GM12878 (cell line): ENCODE data around the gene PLA2G1B.

Experiments
- BRCA1 ChIP-seq: IDR thresholded peaks from 2 replicates; pipeline ENCODE4 v1.6.1; 2011; ENCODE audit warnings: low read depth, low read length, improper control_type of control experiment
- CBX3 ChIP-seq: fragments of 200-600 bp; sonication (generic); IDR thresholded peaks from 2 replicates; pipeline ENCODE4 v1.6.1; 2016; ENCODE audit warnings: low read depth, borderline replicate concordance
- CHD2 ChIP-seq: IDR thresholded peaks from 2 replicates; pipeline ENCODE4 v1.6.1; 2011; ENCODE audit warnings: low read depth, low read length, improper control_type of control experiment, borderline replicate concordance
- EP300 ChIP-seq, 2 experiments: fragments of 150-350 bp in 1 of 2; IDR thresholded peaks; 2 replicates each; pipeline ENCODE4 v1.6.1; 2011 to 2012; ENCODE audit warnings: low read depth in 2 of 2, low read length in 2 of 2, borderline replicate concordance in 1 of 2, improper control_type of control experiment in 1 of 2, inconsistent platforms in 1 of 2; ENCODE audit not compliant: control insufficient read depth in 1 of 2
- HDAC2 ChIP-seq: fragments of 200-600 bp; sonication (generic); IDR thresholded peaks from 2 replicates; pipeline ENCODE4 v1.6.1; 2017
- NFIC ChIP-seq: IDR thresholded peaks from 2 replicates; pipeline ENCODE4 v1.6.1; 2012; ENCODE audit warnings: low read depth, mild to moderate bottlenecking, inconsistent platforms, low read length, moderate library complexity
- NR2C2 ChIP-seq: IDR thresholded peaks from 2 replicates; pipeline ENCODE4 v1.6.1; 2011; ENCODE audit warnings: borderline replicate concordance, low read depth; ENCODE audit not compliant: control insufficient read depth, insufficient read length
- POLR2AphosphoS2 ChIP-seq: IDR thresholded peaks from 2 replicates; pipeline ENCODE4 v1.6.1; 2011; ENCODE audit warnings: low read depth, mild to moderate bottlenecking, low read length, improper control_type of control experiment, moderate library complexity
- POLR2AphosphoS5 ChIP-seq: IDR thresholded peaks from 2 replicates; pipeline ENCODE4 v1.6.1; 2011; ENCODE audit warnings: mild to moderate bottlenecking, low read length, inconsistent platforms
- SIN3A ChIP-seq: IDR thresholded peaks from 2 replicates; pipeline ENCODE4 v1.6.1; 2012; ENCODE audit warnings: low read depth, low read length, improper control_type of control experiment
- SP1 ChIP-seq: IDR thresholded peaks from one replicate; pipeline ENCODE4 v1.6.1; 2011; ENCODE audit warnings: low read depth, low read length
- TCF12 ChIP-seq: IDR thresholded peaks from 2 replicates; pipeline ENCODE4 v1.6.1; 2011; ENCODE audit warnings: low read depth, mild to moderate bottlenecking, low read length
- TF ChIP-seq, protein P1 (sequence below): IDR thresholded peaks from 2 replicates; pipeline ENCODE4 v1.6.1; 2011; ENCODE audit warnings: borderline replicate concordance, low read depth, mild to moderate bottlenecking, moderate library complexity, mixed read lengths, low read length; ENCODE audit not compliant: insufficient read depth; ENCODE audit errors: extremely low read length
- TF ChIP-seq, protein P2 (sequence below), 3 experiments: IDR thresholded peaks in 2 of 3; conservative IDR thresholded peaks in 1 of 3; 2 replicates each; pipeline ENCODE4 v1.5.1; 2011; ENCODE audit warnings: low read depth in 3 of 3, low read length in 3 of 3, mild to moderate bottlenecking in 3 of 3, control low read depth in 2 of 3, moderate library complexity in 2 of 3, inconsistent platforms in 1 of 3, mixed read lengths in 1 of 3; ENCODE audit not compliant: control insufficient read depth in 2 of 3, insufficient read depth in 1 of 3; ENCODE audit errors: extremely low read depth in 1 of 3

- TF ChIP-seq POLR2AphosphoS5 (peak; percentile 100), NR2C2 (no peak), SIN3A (no peak), POLR2AphosphoS2 (peak; percentile 99), EP300 (IDR thresholded peaks at IDR 0.05; ENCODE audit: borderline replicate concordance in 1 of 2, control insufficient read depth in 1 of 2, low read depth in 2 of 2, low read length in 2 of 2) (0 out of 4 replicates have a peak, but pooled peaks of 1 of the 2 experiments have one; percentile 16), TCF12 (peak; percentile 91), HDAC2 (no peak), CBX3 (no peak), BRCA1 (no peak), CHD2 (no peak; the same call in 1 of the 2 replicates), SP1 (peak; percentile 73), NFIC (peak; percentile 96)
- TF ChIP-seq, protein P1, sequence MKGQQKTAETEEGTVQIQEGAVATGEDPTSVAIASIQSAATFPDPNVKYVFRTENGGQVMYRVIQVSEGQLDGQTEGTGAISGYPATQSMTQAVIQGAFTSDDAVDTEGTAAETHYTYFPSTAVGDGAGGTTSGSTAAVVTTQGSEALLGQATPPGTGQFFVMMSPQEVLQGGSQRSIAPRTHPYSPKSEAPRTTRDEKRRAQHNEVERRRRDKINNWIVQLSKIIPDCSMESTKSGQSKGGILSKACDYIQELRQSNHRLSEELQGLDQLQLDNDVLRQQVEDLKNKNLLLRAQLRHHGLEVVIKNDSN = no peak
- TF ChIP-seq, protein P2, sequence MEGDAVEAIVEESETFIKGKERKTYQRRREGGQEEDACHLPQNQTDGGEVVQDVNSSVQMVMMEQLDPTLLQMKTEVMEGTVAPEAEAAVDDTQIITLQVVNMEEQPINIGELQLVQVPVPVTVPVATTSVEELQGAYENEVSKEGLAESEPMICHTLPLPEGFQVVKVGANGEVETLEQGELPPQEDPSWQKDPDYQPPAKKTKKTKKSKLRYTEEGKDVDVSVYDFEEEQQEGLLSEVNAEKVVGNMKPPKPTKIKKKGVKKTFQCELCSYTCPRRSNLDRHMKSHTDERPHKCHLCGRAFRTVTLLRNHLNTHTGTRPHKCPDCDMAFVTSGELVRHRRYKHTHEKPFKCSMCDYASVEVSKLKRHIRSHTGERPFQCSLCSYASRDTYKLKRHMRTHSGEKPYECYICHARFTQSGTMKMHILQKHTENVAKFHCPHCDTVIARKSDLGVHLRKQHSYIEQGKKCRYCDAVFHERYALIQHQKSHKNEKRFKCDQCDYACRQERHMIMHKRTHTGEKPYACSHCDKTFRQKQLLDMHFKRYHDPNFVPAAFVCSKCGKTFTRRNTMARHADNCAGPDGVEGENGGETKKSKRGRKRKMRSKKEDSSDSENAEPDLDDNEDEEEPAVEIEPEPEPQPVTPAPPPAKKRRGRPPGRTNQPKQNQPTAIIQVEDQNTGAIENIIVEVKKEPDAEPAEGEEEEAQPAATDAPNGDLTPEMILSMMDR (IDR thresholded peaks at IDR 0.05 in 2 of 3, conservative IDR thresholded peaks at IDR 0.05 in 1 of 3; ENCODE audit: control insufficient read depth in 2 of 3, extremely low read depth in 1 of 3, insufficient read depth in 1 of 3, low read depth in 3 of 3, low read length in 3 of 3) = no peak
Observed at GRCh38 chr12:120292661-120293531, 34.7 kb downstream of the PLA2G1B start, which contains the start of gene RNU4-1.
